WTC11 (cell line): ENCODE results near the gene CTCF.

Experiments used
- ESRRA ChIP-seq: sonication (generic); formaldehyde crosslinking; IDR thresholded peaks from 2 replicates; pipeline ENCODE4 v1.8.1; 2022; ENCODE audit warnings: mild to moderate bottlenecking, missing genetic modification reagents, borderline replicate concordance
- JAZF1 ChIP-seq: fragments of 250-450 bp; sonication (Bioruptor Pico); IDR thresholded peaks from 2 replicates; pipeline ENCODE4 v1.9.0; 2021; ENCODE audit warnings: moderate library complexity, mild to moderate bottlenecking, inconsistent platforms
- JUN ChIP-seq: sonication (generic); formaldehyde crosslinking; IDR thresholded peaks from 2 replicates; pipeline ENCODE4 v1.8.0; 2023; ENCODE audit warnings: mild to moderate bottlenecking, missing genetic modification reagents
- NR1H2 ChIP-seq: sonication (generic); formaldehyde crosslinking; IDR thresholded peaks from 2 replicates; pipeline ENCODE4 v1.9.0; 2021; ENCODE audit warnings: mild to moderate bottlenecking, moderate library complexity, missing genetic modification reagents
- SOX15 ChIP-seq: fragments of 250-450 bp; sonication (Bioruptor Pico); IDR thresholded peaks from 2 replicates; pipeline ENCODE4 v1.9.0; 2021; ENCODE audit warnings: mild to moderate bottlenecking
- SP1 ChIP-seq: sonication (generic); formaldehyde crosslinking; conservative IDR thresholded peaks from 2 replicates; pipeline ENCODE4 v1.8.1; 2022; ENCODE audit warnings: missing genetic modification reagents
- ZNF671 ChIP-seq: fragments of 250-450 bp; sonication (Bioruptor Pico); IDR thresholded peaks from 2 replicates; pipeline ENCODE4 v1.8.0; 2021; ENCODE audit warnings: mild to moderate bottlenecking
- TF ChIP-seq, protein P1 (sequence below): fragments of 200-600 bp; IDR thresholded peaks from 2 replicates; pipeline ENCODE4 v1.8.0; 2022; ENCODE audit warnings: antibody characterized with exemption
- TF ChIP-seq, protein P2 (sequence below): sonication (generic); formaldehyde crosslinking; IDR thresholded peaks from 2 replicates; pipeline ENCODE4 v1.8.1; 2022; ENCODE audit warnings: low read depth, mild to moderate bottlenecking, moderate library complexity, missing genetic modification reagents, borderline replicate concordance
- TF ChIP-seq, protein P3 (sequence below): sonication (generic); formaldehyde crosslinking; IDR thresholded peaks from 2 replicates; pipeline ENCODE4 v1.8.1; 2023; ENCODE audit warnings: mild to moderate bottlenecking, missing genetic modification reagents, moderate library complexity

DNA sequence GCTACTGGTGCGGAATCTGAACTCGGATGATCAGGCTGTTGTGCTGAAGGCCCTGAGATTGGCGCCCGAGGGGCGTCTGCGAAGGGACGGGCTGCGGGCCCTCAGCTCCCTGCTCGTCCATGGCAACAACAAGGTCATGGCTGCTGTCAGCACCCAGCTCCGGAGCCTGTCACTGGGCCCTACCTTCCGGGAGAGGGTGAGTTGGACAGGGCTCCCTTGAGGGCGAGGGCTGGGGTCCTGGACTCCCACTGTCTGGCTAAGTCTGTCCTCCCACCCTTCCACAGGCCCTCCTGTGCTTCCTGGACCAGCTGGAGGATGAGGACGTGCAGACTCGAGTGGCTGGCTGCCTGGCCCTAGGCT lies 16.7 kb upstream of the CTCF start:
- TF ChIP-seq JUN (CRISPR knock-in tag) (no peak), JAZF1 (no peak), ZNF671 (CRISPR knock-in tag) (no peak), SP1 (CRISPR knock-in tag) (no peak), ESRRA (CRISPR knock-in tag) (no peak), NR1H2 (CRISPR knock-in tag) (no peak), SOX15 (CRISPR knock-in tag) (no peak)
- TF ChIP-seq, protein P1, sequence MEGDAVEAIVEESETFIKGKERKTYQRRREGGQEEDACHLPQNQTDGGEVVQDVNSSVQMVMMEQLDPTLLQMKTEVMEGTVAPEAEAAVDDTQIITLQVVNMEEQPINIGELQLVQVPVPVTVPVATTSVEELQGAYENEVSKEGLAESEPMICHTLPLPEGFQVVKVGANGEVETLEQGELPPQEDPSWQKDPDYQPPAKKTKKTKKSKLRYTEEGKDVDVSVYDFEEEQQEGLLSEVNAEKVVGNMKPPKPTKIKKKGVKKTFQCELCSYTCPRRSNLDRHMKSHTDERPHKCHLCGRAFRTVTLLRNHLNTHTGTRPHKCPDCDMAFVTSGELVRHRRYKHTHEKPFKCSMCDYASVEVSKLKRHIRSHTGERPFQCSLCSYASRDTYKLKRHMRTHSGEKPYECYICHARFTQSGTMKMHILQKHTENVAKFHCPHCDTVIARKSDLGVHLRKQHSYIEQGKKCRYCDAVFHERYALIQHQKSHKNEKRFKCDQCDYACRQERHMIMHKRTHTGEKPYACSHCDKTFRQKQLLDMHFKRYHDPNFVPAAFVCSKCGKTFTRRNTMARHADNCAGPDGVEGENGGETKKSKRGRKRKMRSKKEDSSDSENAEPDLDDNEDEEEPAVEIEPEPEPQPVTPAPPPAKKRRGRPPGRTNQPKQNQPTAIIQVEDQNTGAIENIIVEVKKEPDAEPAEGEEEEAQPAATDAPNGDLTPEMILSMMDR, result no peak
- TF ChIP-seq, protein P2, sequence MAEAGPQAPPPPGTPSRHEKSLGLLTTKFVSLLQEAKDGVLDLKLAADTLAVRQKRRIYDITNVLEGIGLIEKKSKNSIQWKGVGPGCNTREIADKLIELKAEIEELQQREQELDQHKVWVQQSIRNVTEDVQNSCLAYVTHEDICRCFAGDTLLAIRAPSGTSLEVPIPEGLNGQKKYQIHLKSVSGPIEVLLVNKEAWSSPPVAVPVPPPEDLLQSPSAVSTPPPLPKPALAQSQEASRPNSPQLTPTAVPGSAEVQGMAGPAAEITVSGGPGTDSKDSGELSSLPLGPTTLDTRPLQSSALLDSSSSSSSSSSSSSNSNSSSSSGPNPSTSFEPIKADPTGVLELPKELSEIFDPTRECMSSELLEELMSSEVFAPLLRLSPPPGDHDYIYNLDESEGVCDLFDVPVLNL, result no peak
- TF ChIP-seq, protein P3, sequence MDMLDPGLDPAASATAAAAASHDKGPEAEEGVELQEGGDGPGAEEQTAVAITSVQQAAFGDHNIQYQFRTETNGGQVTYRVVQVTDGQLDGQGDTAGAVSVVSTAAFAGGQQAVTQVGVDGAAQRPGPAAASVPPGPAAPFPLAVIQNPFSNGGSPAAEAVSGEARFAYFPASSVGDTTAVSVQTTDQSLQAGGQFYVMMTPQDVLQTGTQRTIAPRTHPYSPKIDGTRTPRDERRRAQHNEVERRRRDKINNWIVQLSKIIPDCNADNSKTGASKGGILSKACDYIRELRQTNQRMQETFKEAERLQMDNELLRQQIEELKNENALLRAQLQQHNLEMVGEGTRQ (CRISPR knock-in tag), result no peak
